Esophagus squamous epithelium (tissue), 4 donors: ENCODE results near the gene ZNF330.

ENCODE experiments used
- POLR2A ChIP-seq, 4 donors: fragments of 450-650 bp; IDR thresholded peaks; one replicate each; pipeline ENCODE4 v1.6.1; 2017; ENCODE audit warnings: antibody characterized with exemption in 4 of 4, mild to moderate bottlenecking in 4 of 4, moderate library complexity in 3 of 4
- TF ChIP-seq, protein P1 (sequence below), 6 experiments: fragments of 450-650 bp in 4 of 6; fragments of 200-600 bp in 2 of 6; sonication (generic) in 2 of 6; IDR thresholded peaks; one replicate each; pipeline ENCODE4 v1.5.1; 2016 to 2019; ENCODE audit warnings: antibody characterized with exemption in 6 of 6, mild to moderate bottlenecking in 4 of 6, moderate library complexity in 4 of 6

DNA sequence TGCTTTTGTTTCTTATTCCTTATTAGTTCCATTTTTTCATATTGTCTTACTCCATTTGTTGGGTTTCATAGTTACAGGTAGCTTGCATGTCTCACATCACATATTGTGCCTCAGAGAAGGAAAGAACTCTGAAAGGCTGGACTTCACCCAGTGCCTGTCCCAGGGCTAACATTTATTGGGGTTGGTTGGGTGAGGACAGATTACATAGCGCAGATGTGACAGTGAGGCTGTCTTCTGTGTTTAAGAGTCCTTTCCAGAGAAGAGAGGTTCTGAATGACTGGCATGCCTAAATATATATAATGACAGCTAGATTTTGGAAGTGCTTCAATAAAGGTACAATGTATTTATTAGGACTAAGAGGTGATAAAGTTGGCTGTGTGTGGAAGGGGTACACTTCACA, 2.7 kb downstream of the ZNF330 start:
- TF ChIP-seq, protein P1, sequence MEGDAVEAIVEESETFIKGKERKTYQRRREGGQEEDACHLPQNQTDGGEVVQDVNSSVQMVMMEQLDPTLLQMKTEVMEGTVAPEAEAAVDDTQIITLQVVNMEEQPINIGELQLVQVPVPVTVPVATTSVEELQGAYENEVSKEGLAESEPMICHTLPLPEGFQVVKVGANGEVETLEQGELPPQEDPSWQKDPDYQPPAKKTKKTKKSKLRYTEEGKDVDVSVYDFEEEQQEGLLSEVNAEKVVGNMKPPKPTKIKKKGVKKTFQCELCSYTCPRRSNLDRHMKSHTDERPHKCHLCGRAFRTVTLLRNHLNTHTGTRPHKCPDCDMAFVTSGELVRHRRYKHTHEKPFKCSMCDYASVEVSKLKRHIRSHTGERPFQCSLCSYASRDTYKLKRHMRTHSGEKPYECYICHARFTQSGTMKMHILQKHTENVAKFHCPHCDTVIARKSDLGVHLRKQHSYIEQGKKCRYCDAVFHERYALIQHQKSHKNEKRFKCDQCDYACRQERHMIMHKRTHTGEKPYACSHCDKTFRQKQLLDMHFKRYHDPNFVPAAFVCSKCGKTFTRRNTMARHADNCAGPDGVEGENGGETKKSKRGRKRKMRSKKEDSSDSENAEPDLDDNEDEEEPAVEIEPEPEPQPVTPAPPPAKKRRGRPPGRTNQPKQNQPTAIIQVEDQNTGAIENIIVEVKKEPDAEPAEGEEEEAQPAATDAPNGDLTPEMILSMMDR (IDR thresholded peaks at IDR 0.05), result no peak
- TF ChIP-seq POLR2A (IDR thresholded peaks at IDR 0.05), result no peak
